Stimulated activated CD8-positive, alpha-beta memory T cell treated with anti-CD3 and anti-CD28 coated beads, Interleukin-12 subunit alpha, Interleukin-12 subunit beta, amount 100 ng/mL, for 24 hours (primary cell): ENCODE measurements around the gene RRBP1.

Experiments
- DNase-seq: peaks from one replicate; pipeline ENCODE4 v3.0.0-alpha.2; 2020; ENCODE audit errors: extremely low read depth

The RRBP1 gene, protein sequence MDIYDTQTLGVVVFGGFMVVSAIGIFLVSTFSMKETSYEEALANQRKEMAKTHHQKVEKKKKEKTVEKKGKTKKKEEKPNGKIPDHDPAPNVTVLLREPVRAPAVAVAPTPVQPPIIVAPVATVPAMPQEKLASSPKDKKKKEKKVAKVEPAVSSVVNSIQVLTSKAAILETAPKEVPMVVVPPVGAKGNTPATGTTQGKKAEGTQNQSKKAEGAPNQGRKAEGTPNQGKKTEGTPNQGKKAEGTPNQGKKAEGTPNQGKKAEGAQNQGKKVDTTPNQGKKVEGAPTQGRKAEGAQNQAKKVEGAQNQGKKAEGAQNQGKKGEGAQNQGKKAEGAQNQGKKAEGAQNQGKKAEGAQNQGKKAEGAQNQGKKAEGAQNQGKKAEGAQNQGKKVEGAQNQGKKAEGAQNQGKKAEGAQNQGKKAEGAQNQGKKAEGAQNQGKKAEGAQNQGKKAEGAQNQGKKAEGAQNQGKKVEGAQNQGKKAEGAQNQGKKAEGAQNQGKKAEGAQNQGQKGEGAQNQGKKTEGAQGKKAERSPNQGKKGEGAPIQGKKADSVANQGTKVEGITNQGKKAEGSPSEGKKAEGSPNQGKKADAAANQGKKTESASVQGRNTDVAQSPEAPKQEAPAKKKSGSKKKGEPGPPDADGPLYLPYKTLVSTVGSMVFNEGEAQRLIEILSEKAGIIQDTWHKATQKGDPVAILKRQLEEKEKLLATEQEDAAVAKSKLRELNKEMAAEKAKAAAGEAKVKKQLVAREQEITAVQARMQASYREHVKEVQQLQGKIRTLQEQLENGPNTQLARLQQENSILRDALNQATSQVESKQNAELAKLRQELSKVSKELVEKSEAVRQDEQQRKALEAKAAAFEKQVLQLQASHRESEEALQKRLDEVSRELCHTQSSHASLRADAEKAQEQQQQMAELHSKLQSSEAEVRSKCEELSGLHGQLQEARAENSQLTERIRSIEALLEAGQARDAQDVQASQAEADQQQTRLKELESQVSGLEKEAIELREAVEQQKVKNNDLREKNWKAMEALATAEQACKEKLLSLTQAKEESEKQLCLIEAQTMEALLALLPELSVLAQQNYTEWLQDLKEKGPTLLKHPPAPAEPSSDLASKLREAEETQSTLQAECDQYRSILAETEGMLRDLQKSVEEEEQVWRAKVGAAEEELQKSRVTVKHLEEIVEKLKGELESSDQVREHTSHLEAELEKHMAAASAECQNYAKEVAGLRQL (N-terminal part only)

DNA sequence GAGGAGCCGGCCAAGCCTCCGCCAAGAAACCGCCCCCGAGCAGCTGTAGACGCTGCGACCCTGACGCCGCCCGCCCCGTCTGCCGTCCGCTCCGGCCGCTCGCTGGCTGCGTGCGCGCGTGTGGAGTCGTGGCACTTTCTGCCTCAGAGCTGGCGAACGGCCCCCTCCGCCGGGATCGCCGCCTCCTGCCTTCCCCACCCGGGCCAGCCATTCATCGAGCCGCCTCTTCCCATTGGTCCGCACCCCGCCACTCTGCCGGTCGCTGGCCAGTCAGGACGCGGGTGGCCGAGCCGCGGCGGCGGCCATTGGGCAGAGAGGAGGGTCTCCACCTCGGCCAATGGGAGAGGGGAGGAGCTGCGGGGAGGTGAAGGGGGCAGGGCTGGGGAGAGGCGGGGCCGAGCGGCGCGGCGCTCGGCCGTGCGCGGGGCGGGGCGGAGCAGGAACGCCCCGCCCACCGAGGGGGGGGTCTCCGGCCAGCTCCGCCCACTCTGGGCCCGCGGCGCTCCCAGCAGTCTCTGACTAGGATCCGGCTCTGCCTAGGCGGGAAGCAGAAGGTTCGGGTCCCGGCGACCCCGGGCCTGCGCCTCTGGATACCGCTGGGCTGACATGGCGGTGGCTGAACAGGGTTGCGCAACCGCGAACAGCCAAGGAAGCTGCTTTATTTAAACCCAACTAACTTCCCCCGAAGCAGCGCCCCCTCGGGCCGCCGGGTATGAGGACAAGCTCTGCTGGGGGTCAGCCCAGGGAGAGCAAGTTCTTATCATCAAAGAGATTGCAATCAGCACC, at the start of gene RRBP1:
TSS of gene RRBP1 (minus strand) at position 140 of the 786 bp plus-strand sequence. CDS start 21,735 bp downstream, outside the sequence.
- peak; percentile 90 for DNase-seq

DNA sequence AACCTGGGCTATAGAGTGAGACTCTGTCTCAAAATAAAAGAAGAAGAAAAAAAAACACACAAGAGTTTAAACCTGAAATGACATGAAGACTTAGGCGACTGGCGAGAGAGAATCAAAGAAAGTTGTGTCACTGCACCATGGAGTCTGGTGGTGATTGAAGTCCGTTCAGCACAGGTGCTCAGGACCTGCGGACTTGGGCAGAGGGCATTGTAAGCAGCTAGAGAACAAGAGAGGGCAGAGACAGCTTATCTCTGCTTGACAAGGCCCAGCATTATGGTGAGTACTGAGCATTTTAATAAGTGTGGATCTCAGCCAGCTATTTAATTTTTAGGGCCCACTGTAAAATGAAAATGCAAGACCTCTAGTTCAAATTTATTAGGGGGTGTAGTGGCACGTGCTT, 49.2 kb upstream of the RRBP1 start:
- DNase-seq = no peak

DNA sequence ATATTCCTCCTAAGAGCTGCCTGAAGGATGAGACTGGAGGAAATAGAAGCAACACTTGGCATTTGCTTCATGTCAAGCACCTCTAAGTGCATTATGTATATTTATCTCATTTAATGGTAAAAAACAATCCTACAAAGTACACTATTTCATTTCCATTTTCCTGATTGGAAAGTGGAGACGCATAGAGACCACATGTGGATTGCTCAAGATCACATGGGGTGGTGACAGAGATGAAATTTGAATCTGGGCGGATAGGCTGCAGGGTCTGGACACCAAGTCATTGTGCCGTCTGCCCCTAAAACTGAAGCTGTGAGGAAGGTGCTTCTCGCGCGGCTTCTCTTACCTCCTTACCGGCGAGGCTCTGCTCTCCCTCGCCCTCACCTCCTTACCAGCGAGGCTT, 48.0 kb upstream of the RRBP1 start:
- DNase-seq = no peak

DNA sequence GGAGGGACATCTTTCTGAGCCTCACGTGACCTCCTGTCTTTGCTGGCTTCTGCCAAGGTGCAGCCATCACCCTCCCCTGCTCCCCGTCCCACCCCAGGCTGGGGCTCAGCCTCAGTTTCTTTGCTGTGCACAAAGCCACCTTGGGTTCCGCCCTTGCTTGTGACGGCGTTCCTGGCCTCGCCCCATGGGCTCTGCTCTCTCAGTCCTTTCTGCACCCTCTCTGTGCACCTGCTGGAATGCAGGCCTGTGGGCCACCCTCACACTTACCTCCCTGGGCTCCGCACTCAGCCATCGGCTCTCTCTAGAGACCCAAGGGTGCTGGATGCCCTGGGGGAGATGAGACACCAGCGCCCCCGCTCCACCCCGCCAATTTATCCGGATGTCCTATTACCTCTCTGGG, 46.0 kb upstream of the RRBP1 start:
- no peak for DNase-seq

DNA sequence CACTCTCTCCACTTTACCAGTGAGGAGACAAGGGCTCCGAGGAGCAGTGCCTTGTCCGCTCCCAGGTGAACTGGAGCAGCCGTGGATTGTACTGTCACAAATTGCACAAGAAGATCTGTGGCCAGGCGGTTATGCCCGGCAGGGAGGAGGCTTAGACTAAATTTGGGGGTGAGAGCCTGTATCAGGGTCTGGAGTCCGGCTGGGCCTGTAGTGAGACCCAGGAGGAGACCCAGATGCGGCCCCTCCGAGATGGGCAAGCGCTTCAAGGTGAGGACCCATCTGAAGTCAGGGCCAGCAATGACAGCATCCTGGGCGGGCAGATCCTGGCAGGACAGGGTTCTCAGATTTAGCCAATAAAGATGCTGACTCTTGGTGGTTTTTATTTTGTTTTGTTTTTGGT, 45.3 kb upstream of the RRBP1 start:
- DNase-seq = no peak

DNA sequence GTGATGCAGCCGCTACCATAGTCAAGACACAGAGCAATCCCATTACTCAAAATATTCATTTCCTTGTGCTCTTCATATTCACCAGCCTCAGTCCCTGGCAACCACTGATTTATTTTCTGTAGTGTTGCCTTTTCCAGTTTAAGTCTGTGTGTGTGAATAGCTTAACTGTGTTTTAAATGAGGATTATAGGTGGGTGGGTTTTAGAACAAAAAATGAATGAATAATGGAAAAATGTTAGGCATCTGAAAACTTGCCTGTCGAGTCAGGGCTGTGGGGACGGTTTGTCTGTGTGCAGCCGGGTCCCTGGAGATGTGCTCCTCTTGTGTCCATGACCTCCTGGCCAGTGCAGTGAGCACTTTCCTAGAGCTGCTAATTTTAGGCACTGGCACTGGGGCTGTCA, 44.9 kb upstream of the RRBP1 start:
- DNase-seq = no peak

DNA sequence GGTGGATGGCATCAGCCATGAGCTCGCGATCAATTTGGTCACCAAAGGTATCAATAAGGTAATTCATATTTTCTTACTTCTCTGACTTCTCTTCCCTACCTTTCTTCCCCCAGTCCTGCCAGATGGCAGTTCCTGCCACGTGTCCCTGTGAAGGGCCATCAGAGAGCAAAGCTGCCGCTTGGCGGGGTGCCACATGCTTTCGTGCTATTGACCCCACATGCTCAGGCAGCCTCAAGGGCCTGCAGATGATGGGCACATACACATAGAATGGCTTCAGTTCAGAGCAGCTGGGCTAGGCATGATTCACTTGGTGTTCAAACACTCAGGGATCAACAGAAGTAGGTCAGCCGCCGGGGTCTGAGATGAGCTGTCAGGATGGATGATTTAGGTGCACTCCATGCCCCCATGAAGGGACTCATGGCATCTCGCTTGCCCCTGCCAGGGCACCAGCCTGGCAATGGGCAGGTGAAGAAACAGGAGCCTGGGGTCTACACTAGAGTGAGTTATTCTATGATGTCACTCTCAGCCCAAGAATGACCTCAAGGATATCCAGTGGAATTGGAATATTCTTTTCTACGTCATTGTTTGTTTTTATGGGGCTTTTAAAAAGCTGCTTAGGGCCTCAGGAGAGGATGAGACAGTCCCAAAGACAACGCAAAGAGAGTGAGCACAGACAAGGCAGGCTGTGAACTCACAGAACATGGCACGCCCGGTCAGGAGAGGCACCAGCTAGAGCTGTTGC, 43.2 kb upstream of the RRBP1 start:
- no peak for DNase-seq

DNA sequence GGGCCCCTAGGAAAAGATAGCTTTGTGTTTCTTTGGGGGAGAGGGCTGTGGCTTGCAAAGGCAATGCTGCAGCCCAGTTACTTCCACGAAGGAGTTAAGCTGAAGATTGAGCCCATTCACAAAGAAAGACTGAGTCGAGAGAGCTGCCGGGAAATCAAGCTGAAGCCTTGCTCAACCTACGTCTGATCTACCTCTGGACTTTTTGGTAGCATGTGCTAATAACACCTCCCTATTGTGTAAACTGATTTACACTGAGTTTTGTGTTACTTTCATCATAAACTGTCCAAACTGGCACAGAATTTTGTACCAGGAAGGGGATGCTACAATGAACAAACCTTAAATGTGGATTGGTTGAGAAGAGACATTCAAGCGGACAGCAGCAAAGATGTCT, 41.3 kb upstream of the RRBP1 start:
- DNase-seq = no peak

DNA sequence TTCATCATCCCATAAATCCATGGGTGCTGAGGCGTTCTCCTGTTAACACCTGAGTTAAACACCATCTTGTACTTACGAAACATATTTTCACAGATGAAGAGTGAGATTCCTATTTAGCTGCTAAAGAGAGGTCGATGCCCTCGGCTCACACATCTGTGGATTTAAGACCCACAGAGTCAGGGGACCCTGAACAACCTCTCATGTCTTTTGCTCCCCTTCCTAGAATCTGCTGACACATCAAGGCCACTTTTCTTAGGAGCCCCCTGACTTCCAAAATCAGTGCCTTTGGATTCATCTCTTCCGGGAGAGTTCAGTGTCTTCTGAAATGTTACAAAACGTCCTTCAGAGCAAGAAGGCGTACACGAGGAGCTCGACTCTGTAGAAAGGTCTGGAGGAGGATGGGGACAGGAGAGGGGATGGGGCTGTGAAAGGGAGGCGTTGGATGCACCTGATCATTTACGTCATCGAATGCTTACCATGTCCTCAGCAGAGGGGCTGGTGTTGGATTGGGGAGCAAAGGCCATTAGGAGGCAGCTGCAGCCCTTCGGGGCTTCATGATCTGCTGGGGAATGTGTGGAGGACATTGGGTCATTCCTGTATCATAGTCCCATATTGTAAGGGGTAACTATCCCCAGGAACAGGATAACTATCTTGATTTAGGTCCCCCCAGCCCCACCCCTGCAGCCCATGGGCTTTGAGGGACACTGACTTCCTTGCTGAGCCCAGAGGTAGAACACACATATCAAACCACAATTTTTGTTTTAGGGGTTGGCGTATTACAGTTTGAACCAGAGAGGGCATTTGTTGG, 40.7 kb upstream of the RRBP1 start:
- DNase-seq = no peak

DNA sequence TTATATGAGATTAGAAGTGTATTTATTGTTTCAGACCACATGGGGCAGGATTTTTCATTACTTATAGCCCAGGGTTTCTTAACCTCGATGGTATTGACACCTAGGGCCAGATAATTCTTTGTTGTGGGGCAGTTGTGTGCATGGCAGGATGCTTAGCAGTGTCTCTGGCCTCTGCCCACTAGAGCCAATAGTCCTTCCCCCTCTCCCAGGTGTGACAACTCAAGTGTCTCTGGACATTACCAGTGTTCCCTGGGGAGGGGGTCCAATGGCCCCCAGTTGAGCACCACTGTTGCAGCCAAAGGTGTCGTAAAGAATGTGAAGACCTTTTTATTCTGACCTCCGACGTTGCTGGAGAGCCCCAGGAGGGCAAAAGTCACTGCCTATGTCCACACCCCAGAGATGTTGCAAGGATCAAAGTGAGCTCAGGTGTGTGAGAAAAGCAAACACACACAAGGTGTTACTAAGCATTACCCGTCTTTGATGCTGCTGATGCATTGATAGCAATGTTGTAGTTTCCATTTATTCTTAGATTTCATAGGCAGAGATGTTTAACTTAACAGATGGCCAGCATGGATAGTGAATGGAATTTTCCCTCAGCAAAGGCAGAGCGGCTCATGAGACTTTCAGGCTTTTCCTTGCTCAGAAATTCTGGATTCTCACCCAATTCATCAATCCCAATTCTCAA, 39.9 kb upstream of the RRBP1 start:
- DNase-seq = no peak

DNA sequence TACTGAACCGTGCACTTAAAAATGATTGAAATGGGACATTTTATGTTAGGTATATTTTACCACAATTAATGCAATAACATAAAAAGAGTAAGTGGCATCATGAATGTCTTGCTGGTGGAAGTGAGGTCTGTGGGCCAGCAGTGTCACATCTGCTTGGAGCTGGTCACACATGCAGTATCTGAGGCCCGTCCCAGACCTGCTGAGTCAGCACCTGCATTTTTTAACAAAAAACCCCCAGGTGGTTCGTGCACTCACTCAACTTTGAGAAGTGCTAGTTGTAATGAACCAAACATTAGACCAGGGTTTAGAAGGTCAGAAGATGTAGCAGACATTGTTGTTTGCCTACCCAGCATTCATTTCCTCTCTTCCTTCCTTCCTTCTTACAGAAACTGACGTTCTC, 38.7 kb upstream of the RRBP1 start:
- DNase-seq = no peak

DNA sequence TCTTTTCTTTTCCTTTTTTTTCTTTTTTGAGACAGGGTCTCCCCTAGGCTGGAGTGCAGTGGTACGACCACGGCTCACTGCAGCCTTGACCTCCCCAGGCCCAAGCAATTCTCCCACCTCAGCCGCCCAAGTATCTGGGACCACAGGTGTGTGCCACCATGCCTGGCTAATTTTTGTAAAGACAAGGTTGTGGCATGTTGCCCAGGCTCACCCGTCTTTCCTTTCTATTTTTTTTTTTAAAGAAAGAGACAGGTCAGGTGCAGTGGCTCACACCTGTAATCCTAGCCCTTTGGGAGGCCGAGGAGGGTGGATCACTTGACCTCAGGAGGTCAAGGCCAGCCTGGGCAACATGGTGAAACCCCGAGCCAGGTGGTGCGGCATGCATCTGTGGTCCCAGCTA, 34.3 kb upstream of the RRBP1 start:
- DNase-seq = no peak

DNA sequence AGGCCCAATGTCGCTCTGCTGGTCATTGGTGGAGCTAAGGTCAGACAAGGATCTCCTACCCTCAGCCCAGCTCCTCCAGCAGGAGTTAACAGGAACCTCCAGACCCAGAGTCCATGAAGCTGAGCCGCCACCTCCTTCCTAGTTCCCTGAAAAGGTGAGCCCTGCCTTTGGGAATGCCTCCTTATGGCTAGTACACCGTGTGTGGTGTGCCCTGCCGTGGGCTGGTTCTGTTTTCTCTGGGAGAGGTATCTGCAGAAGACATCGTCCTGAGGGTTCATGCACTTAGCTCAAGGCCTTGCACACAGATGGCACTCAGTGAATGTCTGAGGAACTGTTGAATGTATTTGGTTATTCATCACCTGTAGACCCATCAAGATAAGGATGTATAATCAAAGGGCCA, 33.0 kb upstream of the RRBP1 start:
- DNase-seq = no peak

DNA sequence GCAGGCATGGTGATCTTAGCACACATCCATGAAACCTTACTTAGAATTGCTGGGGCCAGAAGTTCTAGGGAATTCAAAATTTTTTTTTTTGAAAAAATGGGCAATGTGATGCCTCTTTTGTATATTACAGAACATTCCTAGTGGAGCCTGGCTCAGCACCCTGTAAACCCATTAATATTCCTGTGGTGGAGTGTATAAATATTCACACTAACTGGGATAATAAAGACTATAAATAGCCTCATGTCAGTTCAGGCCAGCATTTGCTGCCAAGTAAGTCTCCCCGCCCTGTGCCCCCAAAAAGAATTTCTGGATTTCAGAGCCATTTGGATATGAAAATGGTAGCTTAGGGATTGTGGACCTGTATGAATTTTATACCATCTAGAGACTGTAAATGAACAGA, 32.6 kb upstream of the RRBP1 start:
- DNase-seq = no peak

DNA sequence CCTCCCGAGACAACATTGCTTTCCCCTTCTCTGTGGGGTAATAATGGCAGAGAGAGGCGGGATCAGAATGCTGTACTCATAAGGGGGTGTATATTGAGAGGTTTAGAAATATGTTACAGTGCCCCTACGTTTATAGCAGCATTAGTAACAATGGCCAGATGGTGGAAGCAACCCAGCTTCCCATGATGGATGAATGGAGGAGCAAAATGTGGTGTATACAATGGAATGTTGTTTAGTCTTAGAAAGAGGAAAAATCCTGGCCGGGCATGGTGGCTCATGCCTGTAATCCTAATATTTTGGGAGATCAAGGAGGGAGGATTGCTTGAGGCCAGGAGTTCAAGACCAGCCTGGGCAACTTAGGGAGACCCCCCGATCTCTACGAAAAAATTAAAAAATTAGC, 30.7 kb upstream of the RRBP1 start:
- DNase-seq = no peak

DNA sequence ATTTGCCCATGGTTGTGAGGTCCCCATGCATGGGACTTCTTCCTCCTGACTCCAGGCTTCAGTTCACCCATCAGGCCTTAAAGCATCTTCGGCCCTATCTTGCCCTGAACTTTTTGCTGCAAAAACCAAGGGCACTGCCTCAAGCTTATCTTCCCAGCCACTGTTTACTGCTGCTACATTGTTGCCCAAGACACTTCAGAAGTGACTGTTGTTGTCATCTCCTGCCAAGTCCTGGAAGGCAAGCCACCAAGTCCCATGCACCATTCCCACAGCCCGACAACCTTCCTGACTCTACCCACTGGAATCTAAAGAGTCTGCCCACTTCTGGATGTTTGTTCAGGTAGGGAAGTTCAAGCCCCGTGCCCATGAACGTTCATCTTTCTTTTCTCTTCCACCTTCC, 30.2 kb upstream of the RRBP1 start:
- DNase-seq = no peak

DNA sequence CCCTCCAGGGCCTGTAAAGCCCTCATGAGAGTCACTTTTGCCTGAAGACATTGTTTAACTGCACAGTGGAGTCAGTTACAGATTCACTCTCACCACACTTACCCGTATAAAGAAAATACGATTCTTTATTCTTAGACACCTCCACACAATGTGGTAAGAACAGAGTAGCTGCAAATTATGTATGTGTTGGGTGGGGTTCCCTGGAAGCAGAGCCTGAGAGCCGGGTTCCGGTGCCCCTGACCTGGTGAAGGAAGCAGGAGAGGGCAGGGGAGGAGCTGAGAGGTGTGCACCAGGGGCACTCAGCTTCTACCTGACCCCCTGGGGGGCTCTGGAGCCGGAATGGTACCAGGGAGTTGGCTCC, 29.2 kb upstream of the RRBP1 start:
- no peak for DNase-seq

DNA sequence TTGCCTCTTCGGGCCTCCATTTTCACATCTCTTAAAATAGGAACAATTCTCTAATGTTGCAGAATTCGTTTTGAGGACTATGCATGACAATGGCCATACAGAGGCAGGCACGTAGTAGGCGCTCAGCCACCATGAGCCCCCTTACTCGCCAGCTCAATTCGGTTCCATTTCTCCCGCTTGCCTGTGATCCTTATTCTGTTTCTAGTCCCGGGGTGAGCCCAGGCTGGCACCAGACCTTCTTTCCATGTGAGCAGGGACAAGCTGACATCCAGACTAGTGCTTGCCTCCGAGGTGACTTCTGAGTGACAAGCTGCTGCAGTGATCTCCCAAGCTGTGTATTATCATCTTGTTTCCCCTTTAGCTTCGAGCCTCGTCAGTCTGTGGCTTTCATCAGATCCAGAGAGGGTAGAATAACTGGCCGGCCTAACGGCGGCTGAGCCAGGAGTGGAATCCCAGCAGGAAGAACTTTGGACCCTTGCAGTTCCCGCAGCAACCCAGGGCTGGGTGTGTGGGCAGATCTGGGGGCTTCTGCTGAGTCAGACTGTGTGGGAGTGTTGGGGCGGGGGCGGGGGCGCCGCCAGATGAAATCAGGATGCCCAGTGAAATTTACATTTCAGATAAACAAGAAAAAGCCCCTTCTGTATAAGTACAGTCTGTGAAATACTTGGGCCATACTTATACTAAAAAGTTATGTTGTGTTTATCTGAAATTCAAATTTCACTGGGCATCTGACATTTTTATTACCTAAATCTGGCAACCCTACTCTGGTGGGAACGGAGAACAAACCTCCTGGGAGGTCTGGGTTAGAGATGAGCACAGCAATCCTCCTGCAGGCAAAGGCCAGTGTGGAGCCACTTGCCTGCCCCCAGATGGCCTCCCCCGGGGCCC, 28.6 kb upstream of the RRBP1 start:
- no peak for DNase-seq
